Nucleus accumbens (tissue), 56 donors: ENCODE measurements around the gene PPAT.
A peak's percentile ranks its signal among the peaks of the same experiment; 100 is the strongest.
"Not testable (repeated sequence)": the region's sequence is repeated elsewhere in the genome, so short reads cannot be mapped to it uniquely, and the experiment has no call there.

Source experiments
- DNase-seq, 56 donors: peaks; one replicate each; lab custom pipeline; 2025; lab: John Stamatoyannopoulos, UW

PPAT gene

DNA sequence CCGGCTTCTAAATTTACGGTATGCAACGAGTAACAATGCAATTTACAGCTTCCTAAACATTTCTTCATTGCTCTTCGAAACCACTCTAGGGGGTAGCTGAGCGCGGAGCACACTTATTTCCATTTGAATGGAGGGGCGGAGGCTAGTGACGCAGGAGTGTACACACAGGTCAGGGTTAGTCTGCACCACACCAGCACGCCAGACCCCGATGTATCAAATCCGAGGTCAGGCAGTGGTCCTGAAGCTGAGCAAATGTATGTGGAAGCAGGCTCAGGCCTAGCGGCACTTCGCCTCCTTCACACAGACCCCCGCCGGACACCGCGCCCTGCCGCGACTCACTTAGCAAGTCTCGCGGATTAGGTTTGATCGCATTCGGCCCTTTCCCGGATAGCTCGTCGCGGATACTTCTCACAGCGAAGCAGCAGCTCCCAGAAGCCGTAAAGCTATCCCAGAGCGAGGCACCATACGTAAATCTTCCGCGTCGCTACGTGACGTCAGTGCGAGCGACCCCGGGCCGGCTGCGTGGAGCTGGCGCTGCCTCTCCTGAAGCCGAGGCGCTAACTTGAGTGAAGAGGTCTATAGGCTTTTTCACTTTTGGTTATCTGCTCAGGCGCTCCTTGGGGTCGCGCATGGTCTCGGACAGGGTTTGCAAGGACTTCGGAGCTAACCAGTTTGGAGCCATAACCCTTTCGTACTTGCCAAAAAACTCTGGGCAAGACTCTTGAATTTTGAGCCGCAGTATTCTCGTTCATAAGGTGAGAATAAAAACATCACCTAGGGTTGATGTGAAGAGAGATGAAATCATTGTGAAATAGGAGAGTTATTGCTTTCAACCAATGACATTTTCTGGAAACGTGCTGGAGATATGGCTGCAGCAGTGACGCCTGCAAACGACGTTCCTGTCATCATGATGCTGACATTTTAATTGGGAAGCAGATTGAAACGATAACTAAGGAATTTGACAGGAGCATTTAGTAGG, 48.1 kb downstream of the PPAT start, which contains the start of gene AASDH:
AASDH (minus strand) TSS at position 469 of the 979 bp plus-strand sequence. CDS start 3,192 bp downstream, outside the sequence.
- peak; percentile 54 to 97 (median 90) for DNase-seq

DNA sequence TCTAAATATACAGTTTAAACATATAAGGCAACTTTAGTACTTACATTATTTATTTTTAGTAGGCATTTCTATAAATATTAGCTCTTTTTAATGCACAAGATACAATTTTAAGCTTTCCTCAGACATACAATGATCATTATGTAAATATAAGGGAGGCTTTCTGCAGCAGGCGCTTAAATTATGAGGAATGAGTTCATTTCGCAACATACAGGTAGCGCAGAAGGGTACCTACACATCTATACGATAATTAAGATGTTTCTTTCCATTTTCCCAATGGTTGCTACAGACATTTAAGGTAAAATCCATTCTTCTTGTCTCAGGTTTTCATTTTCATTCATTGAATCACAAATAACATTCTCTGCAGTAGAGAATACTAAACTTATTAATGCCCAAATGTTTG, 49.3 kb downstream of the PPAT start:
- DNase-seq, result no peak

DNA sequence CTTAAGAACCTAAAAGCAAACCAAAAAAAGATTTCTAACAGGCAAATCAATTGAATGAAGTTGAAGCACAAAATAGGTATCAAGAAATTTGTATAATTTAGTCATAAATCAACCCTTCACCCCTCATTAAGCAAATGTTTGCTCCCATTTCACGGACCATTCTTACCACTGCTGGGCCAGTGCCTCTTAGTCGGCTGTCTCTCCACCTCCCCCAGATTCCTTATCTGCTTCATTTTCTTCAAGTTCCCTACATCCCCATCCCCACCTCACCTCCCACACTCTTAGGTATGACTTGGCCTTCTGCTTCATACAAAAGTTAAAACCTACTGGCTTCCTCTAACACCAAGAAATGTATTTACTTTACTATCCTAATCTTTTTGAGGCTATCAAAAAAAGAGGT, 60.0 kb downstream of the PPAT start:
- no peak for DNase-seq

DNA sequence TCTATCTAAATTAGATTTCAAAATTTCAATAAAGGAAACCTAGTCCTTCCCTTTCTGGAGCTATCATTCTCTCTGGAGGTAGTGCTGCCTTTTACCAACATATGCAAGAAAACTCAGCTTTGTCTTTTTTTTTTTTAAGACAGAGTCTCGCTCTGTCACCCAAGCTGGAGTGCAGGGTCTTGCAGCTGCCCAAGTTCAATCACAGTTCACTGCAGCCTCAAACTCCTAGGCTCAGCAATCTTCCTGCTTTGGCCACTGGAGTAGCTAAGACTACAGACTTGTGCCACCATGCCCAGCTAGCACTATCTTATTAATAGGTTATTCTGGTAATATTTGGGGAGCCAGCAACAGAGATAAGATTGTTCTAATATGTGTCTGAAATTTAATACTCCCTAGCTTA, 60.5 kb downstream of the PPAT start:
- DNase-seq, result no peak

DNA sequence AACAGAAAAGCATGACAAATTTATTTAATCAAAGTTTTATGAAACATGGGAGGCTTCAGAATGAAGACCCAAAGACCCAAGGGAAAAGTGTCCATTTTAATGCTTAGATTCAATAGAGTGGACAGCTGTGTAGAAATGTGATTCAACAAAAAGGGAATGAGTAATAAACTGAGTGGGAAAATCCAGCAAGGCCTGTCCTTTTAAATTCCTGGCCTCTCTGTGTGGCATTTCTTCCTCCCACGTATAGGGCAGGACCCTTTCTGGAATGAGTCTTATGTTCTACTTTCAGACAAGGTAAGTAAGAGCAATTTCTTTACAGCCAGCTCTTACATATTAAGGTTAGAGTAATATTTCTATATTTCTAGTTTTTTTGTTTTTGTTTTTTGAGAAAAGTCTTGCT, 62.6 kb downstream of the PPAT start:
- DNase-seq, result no peak

DNA sequence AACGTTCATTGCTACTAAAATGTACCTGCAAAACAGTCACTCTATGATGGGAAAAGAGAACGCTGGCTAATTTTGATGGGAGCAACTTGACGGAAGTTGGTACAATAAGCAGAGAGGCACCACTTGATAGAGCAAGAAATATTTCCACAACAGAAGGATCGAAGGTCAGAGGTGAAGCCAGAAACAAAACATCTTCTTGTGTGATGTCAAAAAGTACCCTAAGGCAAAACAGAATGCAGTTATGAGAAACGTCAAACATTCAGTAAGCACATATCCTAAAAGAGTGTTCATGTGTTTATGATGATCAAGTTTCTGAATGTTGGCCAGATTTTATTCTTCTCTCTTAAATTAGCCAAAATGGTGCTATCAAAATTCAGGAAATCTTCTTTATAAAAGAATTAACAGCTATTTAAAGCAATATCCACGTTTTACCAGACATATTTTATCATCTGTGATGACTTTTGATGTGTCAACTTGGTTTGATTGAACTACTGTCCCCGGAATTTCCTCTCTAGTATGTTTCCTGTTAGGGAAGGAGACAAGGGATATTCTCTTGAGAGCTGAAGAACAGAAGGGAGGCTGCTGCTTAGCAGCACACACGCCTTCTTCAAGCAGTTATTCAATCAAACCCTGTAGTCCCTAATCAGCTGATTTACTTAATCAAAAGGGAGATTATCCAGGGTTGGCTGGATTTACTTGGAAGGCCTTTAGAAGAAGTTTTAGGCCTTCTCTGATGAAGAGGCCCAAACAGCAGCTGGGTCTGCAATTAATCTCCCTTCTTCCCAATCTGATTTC, 63.8 kb downstream of the PPAT start:
- DNase-seq, result no peak

DNA sequence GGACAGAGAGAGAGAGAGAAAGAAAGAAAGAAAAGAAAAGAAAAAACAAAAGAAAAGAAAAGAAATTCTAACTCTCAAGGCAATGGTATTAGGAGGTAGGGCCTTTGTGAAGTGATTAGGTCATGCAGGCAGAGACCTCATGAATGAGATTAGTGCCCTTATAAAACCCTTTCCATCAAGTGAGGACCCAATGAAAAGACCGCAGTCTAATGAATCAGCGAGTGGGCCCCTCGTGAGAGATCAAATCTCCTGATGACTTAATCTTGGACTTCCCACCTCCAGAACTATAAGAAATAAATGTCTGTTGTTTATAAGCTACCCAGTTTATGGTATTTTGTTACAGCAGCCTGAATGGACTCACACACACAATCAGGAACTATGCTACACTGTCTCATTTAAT, 65.0 kb downstream of the PPAT start:
- DNase-seq, result no peak

DNA sequence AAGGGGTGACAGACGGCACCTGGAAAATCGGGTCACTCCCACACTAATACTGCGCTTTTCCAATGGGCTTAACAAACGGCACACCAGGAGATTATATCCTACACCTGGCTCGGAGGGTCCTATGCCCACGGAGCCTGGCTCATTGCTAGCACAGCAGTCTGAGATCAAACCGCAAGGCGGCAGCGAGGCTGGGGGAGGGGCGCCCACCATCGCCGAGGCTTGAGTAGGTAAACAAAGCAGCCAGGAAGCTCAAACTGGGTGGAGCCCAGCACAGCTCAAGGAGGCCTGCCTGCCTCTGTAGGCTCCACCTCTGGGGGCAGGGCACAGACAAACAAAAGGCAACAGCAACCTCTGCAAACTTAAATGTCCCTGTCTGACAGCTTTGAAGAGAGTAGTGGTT, 72.4 kb downstream of the PPAT start:
- DNase-seq, result not testable (repeated sequence)

DNA sequence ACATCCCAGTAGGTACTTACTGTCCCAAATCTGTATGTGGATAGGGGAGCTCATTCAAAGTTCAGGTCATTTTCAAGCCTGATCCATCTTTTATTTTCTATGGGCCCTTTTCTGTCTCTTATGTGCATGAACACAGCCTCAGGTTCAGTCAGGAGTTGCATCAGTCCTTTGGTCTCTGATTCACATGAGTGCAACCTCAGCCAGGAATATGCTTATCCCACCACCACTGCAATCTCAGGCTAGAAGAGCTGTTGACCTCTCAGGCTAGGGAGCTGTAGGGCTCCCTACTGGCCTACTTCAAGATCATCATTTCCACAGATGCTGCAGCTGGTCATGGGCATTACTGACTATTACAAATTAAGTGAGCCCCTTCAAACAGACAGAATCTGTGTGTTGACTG, 75.3 kb downstream of the PPAT start:
- DNase-seq, result no peak

DNA sequence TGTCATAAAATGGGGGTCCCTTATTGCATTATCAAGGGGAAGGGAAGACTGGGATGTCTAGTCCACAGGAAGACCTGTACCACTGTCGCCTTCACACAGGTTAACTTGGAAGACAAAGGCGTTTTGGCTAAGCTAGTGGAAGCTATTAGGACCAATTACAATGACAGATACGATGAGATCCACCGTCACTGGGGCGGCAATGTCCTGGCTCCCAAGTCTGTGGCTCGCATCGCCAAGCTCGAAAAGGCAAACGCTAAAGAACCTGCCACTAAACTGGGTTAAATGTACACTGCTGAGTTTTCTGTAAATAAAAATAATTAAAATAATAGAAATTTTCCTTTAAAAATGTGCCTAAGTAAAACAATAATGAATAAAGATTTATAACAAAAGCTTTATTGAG, 78.8 kb downstream of the PPAT start:
- DNase-seq, result no peak

DNA sequence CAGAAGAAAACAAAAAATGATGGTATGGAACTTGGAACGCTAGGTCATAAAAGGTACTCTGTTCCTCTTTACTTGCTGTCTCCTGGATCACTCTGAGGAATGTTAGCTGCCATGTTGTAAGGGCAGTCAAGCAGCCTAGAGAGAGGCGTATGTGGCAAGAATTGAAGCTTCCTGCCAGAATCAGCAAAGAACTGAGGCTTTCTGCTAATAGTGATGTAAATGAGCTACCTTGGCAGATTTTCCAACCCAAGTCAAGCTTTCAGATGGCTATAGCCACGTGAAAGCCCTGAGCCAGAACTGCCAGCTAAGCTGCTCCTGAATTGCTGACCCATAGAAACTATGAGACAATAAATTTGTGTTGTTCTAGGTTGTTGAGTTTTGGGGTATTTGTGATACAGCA, 86.8 kb downstream of the PPAT start:
- peak in 18 of 56 donors; percentile 1 to 49 (median 10) for DNase-seq

DNA sequence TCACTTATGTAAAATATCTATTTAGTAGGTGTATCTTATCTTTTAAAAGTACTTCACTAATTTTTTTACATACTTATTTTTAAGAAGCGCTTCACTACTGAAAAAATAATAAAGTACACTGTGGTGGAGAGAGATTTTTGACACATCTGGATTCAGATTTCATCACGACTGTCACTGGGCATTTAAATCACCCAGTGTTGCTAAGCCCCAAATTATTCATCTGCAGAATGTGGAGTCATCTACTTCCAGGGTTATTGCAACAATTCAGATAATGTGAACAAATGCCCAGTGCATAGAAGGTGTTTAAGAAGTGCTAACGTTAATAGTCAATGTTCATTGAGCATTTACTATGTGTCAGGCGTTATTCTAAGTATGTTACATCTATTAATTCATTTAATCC, 90.0 kb downstream of the PPAT start:
- no peak for DNase-seq
